Astrocyte of the cerebellum (primary cell): ENCODE measurements around the gene SEMA5B.

Experiments used
- DNase-seq: peaks from one replicate; pipeline ENCODE4 v3.0.0-alpha.2; 2011; ENCODE audit warnings: low read depth
- H3K4me3 ChIP-seq: 2 replicates; pipeline ENCODE4 v1.5.1; 2011; ENCODE audit warnings: mild to moderate bottlenecking, low read depth, low read length, moderate library complexity
- in situ Hi-C: cut with HindIII; loops from 2 replicates; pipeline ENCODE4 v1.10.0; 2017; ENCODE audit warnings: low sequenced_read_pairs
- TF ChIP-seq, protein P1 (sequence below): IDR thresholded peaks from 2 replicates; pipeline ENCODE4 v1.5.1; 2012; ENCODE audit warnings: low read length, low read depth, moderate library complexity, mild to moderate bottlenecking; ENCODE audit errors: missing control alignments

SEMA5B gene

DNA sequence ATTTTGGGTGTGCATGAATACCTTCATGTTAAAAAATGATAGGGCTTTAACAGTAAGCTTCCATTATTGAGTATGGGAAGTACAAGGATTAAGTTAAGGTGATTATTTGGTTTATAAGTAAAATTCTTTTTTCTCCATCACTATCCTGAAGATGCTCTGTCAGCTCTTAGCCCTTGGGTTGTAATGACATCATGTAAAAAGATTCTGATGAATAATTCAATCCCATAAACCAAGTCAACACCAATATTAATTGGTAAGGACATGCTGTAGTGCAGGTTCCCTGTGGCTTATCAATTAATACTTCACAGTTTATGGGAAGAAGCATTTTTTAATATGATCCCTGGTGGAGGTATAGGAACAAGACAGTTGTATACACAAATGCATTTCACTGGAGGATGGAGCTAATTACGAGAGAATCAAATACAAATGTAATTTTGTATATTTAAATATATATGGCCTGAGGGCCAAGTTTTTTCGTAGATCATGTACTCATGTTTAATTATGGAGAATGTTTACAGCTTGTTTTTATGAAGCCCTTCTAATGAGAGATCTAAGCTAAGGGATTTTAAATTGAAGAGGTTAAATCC is 145.1 kb downstream of the SEMA5B start:
- no peak overlapping the region for H3K4me3 ChIP-seq
- in situ Hi-C loops = loop anchor here (5.0 kb wide), 1 partner anchor 40 kb away; no protein-coding TSS in a partner anchor
- DNase-seq = no peak
- TF ChIP-seq, protein P1, sequence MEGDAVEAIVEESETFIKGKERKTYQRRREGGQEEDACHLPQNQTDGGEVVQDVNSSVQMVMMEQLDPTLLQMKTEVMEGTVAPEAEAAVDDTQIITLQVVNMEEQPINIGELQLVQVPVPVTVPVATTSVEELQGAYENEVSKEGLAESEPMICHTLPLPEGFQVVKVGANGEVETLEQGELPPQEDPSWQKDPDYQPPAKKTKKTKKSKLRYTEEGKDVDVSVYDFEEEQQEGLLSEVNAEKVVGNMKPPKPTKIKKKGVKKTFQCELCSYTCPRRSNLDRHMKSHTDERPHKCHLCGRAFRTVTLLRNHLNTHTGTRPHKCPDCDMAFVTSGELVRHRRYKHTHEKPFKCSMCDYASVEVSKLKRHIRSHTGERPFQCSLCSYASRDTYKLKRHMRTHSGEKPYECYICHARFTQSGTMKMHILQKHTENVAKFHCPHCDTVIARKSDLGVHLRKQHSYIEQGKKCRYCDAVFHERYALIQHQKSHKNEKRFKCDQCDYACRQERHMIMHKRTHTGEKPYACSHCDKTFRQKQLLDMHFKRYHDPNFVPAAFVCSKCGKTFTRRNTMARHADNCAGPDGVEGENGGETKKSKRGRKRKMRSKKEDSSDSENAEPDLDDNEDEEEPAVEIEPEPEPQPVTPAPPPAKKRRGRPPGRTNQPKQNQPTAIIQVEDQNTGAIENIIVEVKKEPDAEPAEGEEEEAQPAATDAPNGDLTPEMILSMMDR = no peak

GRCh38 chr3:122880624-122881023 is 146.9 kb downstream of the SEMA5B start:
- TF ChIP-seq, protein P1 = no peak
- H3K4me3 ChIP-seq = no peak overlapping the region
- in situ Hi-C loops = loop anchor here (5.0 kb wide), 1 partner anchor 38 kb away; no protein-coding TSS in a partner anchor
- DNase-seq = no peak

GRCh38 chr3:122880173-122880572 is 147.4 kb downstream of the SEMA5B start:
- DNase-seq = no peak
- H3K4me3 ChIP-seq = no peak overlapping the region
- in situ Hi-C loops = loop anchor here (5.0 kb wide), 1 partner anchor 38 kb away; no protein-coding TSS in a partner anchor
- TF ChIP-seq, protein P1 = no peak

DNA sequence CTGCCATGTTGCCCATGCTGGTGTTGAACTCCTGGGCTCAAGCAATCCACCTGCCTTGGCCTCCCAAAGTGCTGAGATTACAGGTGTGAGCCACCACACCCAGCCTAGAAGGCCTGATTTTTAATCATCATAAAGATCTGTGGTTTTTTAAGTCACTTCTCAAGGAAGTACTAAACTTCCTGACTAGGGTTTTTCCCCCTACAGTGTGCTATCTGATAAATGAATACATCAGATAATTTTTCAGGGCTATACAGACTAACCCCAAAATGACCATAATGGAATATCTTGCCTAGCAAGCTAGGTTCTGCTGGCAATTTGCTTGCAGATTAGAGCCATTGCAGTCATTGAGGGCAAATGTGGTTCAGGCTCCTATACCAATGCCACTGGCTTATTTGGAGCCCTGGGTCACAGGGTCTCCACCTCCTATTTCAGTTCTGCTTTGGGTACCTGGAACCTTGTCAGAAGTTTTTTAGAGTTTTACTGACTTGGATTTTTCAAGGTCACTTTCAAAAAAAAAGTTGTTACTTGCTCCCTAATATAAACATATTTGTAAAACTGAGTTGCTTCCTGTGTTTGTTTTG is 151.9 kb downstream of the SEMA5B start:
- in situ Hi-C loops = no loop called here
- DNase-seq = no peak
- no peak overlapping the region for H3K4me3 ChIP-seq
- TF ChIP-seq, protein P1 = no peak

GRCh38 chr3:122873741-122874515 is 153.6 kb downstream of the SEMA5B start:
- TF ChIP-seq, protein P1 = no peak
- no peak for DNase-seq
- in situ Hi-C loops = no loop called here
- no peak overlapping the region for H3K4me3 ChIP-seq

- TF ChIP-seq, protein P1 = no peak
- no peak for DNase-seq
- H3K4me3 ChIP-seq = no peak overlapping the region
- in situ Hi-C loops = no loop called here
Measured at GRCh38 chr3:122868322-122868721, 159.2 kb downstream of the SEMA5B start.
